HG02623 (cell line): ENCODE data around the gene KCTD3.
A peak's percentile ranks its signal among the peaks of the same experiment; 100 is the strongest.

Experiments used
- ATAC-seq: cut with Tn5 transposase; IDR thresholded peaks from one replicate; pipeline ENCODE4 v1.9.1; 2021; ENCODE audit warnings: moderate library complexity; ENCODE audit not compliant: unreplicated experiment

KCTD3 gene

GRCh38 chr1:215605011-215605621 lies 38.0 kb downstream of the KCTD3 start:
- no peak for ATAC-seq

- no peak for ATAC-seq
Measured at GRCh38 chr1:215606036-215606435, 38.9 kb downstream of the KCTD3 start.

- ATAC-seq, result peak; percentile 46
Measured at GRCh38 chr1:215606564-215607168, 39.6 kb downstream of the KCTD3 start.

GRCh38 chr1:215607412-215607811 lies 40.3 kb downstream of the KCTD3 start:
- no peak for ATAC-seq

- no peak for ATAC-seq
Measured at GRCh38 chr1:215608646-215609045, 41.5 kb downstream of the KCTD3 start.

- ATAC-seq, result no peak
Measured at GRCh38 chr1:215612391-215612790, 45.3 kb downstream of the KCTD3 start.

DNA sequence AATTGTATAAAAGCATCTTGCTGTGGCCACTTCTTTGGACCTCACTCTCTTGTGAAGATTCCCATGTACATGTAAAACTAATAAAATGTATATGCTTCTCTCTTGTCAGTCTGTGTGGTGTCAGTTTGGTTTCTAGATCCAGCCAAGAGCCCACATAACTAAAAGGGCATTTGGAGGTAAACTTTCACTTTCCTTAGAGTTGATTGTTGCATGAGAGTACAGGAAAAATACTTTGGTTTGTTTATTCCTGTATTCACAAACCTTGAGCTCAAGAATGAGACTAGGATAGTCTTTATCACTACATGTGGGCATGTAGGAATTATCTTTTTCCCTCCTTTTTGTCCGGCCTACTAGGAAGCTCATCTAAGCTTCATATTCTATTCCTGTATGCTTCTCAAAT lies 50.9 kb downstream of the KCTD3 start:
- ATAC-seq, result no peak

- no peak for ATAC-seq
Measured at GRCh38 chr1:215623162-215623561, 56.1 kb downstream of the KCTD3 start.

GRCh38 chr1:215625949-215626348 lies 58.8 kb downstream of the KCTD3 start:
- ATAC-seq, result no peak

GRCh38 chr1:215631040-215631439 lies 63.9 kb downstream of the KCTD3 start:
- ATAC-seq, result no peak

GRCh38 chr1:215631489-215631888 lies 64.4 kb downstream of the KCTD3 start:
- no peak for ATAC-seq

- no peak for ATAC-seq
Measured at GRCh38 chr1:215635827-215636226, 68.7 kb downstream of the KCTD3 start.

- no peak for ATAC-seq
Measured at GRCh38 chr1:215636258-215636965, 69.3 kb downstream of the KCTD3 start.

GRCh38 chr1:215637041-215637573 lies 70.0 kb downstream of the KCTD3 start:
- ATAC-seq, result no peak

DNA sequence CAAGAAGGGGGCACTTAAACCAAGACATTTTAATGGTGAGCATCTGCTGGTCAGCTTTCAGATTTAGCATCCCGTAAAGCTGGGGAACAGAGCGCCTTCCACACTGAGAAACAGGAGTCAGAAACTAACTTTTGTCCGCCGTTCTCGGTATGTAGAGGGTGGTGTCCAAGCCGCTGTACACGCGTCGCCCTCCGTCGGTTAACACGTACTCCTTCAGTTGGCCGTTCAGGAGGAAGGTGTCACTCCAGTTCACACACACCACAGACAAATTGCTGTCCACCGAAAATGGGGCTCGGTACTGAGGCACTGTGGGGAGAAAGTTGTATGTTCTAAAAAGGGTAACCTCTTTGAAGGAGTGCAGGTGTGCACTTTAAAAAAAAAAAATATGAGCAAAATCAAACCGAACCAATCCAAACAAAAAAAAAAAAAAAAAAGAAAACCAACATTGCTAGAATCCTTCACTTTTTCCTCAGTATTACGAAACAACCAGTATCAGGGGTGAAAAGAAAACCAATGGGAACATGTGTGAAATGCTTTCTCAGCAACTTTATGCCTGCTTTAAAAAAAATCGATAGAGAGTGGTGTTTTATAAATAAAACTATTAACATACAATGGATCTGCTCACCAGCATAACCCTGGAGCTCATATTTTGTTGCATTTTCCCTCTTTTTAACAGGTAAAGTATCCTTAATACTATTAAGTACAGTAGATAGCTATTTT lies 73.5 kb downstream of the KCTD3 start:
- no peak for ATAC-seq

DNA sequence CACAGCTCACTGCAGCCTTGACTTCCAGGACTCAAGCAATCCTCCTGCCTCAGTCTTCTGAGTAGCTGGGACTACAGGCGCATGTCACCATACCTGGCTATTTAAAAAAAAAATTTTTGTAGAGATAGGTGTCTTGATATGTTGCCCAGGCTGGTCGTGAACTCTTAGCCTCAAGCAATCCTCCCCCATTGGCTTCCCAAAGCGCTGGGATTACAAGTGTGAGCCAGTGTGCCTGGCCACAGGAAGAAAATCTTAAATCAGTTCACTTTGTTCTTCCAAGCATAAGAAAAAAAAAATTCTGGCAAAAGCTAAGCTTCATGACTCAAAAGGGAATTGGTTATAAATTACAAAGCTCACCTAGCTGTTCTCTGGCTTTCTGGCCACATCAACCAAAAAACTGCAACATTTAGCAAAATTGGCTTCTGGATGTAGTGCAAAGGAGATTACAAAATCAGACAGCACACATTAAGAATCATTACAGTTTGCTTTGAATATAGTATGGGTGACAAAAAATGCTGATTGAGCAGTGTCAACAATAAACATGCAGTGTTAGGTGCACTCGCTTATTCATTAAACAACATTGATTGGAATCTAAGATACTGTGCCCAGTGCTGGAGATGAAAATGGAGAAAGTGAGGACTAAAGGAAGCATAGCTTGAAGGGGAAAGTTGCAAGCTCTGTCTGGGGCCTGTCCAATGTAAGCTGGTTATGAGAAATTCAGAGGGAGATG lies 76.7 kb downstream of the KCTD3 start:
- no peak for ATAC-seq

GRCh38 chr1:215645182-215645581 lies 78.1 kb downstream of the KCTD3 start:
- ATAC-seq, result no peak

DNA sequence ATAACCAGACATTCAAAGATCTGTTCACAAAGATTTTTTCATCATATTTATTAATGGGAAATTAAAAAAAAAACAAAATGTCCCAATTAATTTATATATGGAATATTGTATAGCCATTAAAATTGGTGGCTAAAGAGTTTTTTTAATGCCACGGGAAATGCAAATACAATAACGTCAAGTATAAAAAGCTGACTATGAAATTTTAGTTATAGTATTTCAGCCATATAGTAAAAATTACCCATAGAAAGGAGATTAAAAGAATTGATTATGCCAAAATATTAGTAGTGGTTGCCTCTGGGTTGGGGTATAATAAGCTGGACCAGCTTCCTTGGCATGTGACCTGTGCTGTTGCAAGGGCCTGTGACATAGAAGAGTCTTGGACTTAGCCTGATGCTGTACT lies 78.8 kb downstream of the KCTD3 start:
- no peak for ATAC-seq

DNA sequence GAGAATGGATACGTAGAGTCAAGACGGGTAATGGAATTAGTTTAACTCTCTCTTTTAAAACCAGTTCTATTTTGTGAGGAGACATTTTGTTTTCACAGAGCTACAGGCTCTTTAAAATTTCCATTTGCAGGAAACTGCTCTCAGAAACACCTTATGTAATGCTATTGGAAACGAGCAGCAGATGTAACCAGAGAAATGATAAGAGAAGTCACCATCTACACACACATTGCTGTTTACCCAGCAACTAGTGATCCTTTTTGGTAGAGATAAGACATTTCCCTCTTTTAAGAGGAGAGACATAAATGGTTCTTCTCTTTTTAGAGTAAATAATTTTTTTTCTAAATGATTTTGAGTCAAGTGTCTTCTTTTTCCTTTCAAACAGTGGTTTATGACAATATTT lies 80.6 kb downstream of the KCTD3 start:
- ATAC-seq, result no peak

GRCh38 chr1:215648957-215649356 lies 81.9 kb downstream of the KCTD3 start:
- ATAC-seq, result no peak
